Liver (tissue), 9 donors: ENCODE measurements around the gene PLEKHA6. TPM values are rescaled to one million over a fixed set of nuclear protein-coding genes. Genes with fewer than 3 reads are reported as not detected.

Experiments used
- DNase-seq: peaks from one replicate; pipeline ENCODE4 v3.0.0-alpha.2; 2017; ENCODE audit warnings: low spot score
- H3K27ac ChIP-seq, 2 donors: one replicate each; pipeline ENCODE4 v1.7.0; 2013; ENCODE audit warnings: inconsistent platforms in 2 of 2, low read length in 2 of 2, control low read depth in 1 of 2, low read depth in 1 of 2, mild to moderate bottlenecking in 1 of 2
- H3K27me3 ChIP-seq, 4 donors: one replicate each; pipeline versions ENCODE4 v1.6.1 to v1.7.0; 2013; ENCODE audit warnings: low read length in 3 of 4, inconsistent platforms in 1 of 4, mild to moderate bottlenecking in 1 of 4, moderate library complexity in 1 of 4; ENCODE audit not compliant: control insufficient read depth in 4 of 4, insufficient read depth in 4 of 4
- H3K36me3 ChIP-seq, 4 donors: one replicate each; pipeline versions ENCODE4 v1.6.1 to v1.7.0; 2013; ENCODE audit warnings: low read length in 3 of 4, mild to moderate bottlenecking in 3 of 4, low read depth in 1 of 4, moderate library complexity in 1 of 4; ENCODE audit not compliant: control insufficient read depth in 4 of 4, insufficient read depth in 3 of 4
- H3K4me1 ChIP-seq, 4 donors: one replicate each; pipeline versions ENCODE4 v1.6.1 to v1.7.0; 2013; ENCODE audit warnings: low read length in 3 of 4, mild to moderate bottlenecking in 3 of 4, moderate library complexity in 1 of 4; ENCODE audit not compliant: control insufficient read depth in 4 of 4, insufficient read depth in 4 of 4
- H3K4me3 ChIP-seq, 3 donors: one replicate each; pipeline versions ENCODE4 v1.6.1 to v1.7.0; 2013; ENCODE audit warnings: low read length in 3 of 3, control low read depth in 1 of 3, low read depth in 1 of 3, mild to moderate bottlenecking in 1 of 3
- H3K9ac ChIP-seq, 2 donors: one replicate each; pipeline ENCODE4 v1.7.0; 2013; ENCODE audit warnings: low read length in 2 of 2, mild to moderate bottlenecking in 2 of 2, moderate library complexity in 2 of 2, control low read depth in 1 of 2, low read depth in 1 of 2
- H3K9me3 ChIP-seq, 4 donors: one replicate each; pipeline versions ENCODE4 v1.6.1 to v1.7.0; 2013; ENCODE audit warnings: low read length in 3 of 4; ENCODE audit not compliant: control insufficient read depth in 4 of 4
- ATF3 ChIP-seq: IDR thresholded peaks from 2 replicates; pipeline ENCODE4 v1.6.1; 2016; ENCODE audit warnings: antibody characterized with exemption
- CTCF ChIP-seq: fragments of 150-350 bp; IDR thresholded peaks from 2 replicates; pipeline ENCODE4 v1.5.1; 2017; ENCODE audit warnings: improper control_type of control experiment, low read depth, low read length; ENCODE audit not compliant: missing input control
- FOXA1 ChIP-seq: IDR thresholded peaks from 2 replicates; pipeline ENCODE4 v1.6.1; 2016; ENCODE audit warnings: antibody characterized with exemption
- FOXA2 ChIP-seq: IDR thresholded peaks from 2 replicates; pipeline ENCODE4 v1.6.1; 2016; ENCODE audit warnings: antibody characterized with exemption
- GABPA ChIP-seq, 2 donors: IDR thresholded peaks in 1 of 2; conservative IDR thresholded peaks in 1 of 2; 2 replicates each; pipeline ENCODE4 v1.6.1; 2016; ENCODE audit warnings: antibody characterized with exemption in 2 of 2, mild to moderate bottlenecking in 1 of 2, moderate library complexity in 1 of 2
- HNF4A ChIP-seq, 2 donors: conservative IDR thresholded peaks; 2 replicates each; pipeline ENCODE4 v1.6.1; 2016; ENCODE audit warnings: antibody characterized with exemption in 2 of 2, mild to moderate bottlenecking in 2 of 2
- HNF4G ChIP-seq: IDR thresholded peaks from 2 replicates; pipeline ENCODE4 v1.6.1; 2016; ENCODE audit warnings: antibody characterized with exemption
- JUND ChIP-seq, 2 donors: IDR thresholded peaks; 2 replicates each; pipeline ENCODE4 v1.6.1; 2016; ENCODE audit warnings: antibody characterized with exemption in 2 of 2
- MAX ChIP-seq: IDR thresholded peaks from 2 replicates; pipeline ENCODE4 v1.6.1; 2016; ENCODE audit warnings: antibody characterized with exemption
- NR2F2 ChIP-seq: IDR thresholded peaks from 2 replicates; pipeline ENCODE4 v1.6.1; 2016; ENCODE audit warnings: antibody characterized with exemption
- RAD21 ChIP-seq, 2 donors: IDR thresholded peaks; 2 replicates each; pipeline ENCODE4 v1.6.1; 2016; ENCODE audit warnings: antibody characterized with exemption in 2 of 2, mild to moderate bottlenecking in 2 of 2
- REST ChIP-seq: IDR thresholded peaks from 2 replicates; pipeline ENCODE4 v1.6.1; 2016; ENCODE audit warnings: antibody characterized with exemption, mild to moderate bottlenecking
- RXRA ChIP-seq, 2 donors: IDR thresholded peaks; 2 replicates each; pipeline ENCODE4 v1.6.1; 2017 to 2018; ENCODE audit warnings: antibody characterized with exemption in 2 of 2, mild to moderate bottlenecking in 1 of 2
- TAF1 ChIP-seq: conservative IDR thresholded peaks from 2 replicates; pipeline ENCODE4 v1.6.1; 2016; ENCODE audit warnings: antibody characterized with exemption, mild to moderate bottlenecking
- YY1 ChIP-seq: IDR thresholded peaks from 2 replicates; pipeline ENCODE4 v1.6.1; 2016; ENCODE audit warnings: antibody characterized with exemption, mild to moderate bottlenecking
- ZBTB33 ChIP-seq: IDR thresholded peaks from 2 replicates; pipeline ENCODE4 v1.6.1; 2016; ENCODE audit warnings: antibody characterized with exemption
- WGBS: extraction: QIAGEN DNeasy Blood & Tissue Kit; methylation state at CpG from one replicate; pipeline ENCODE4 v1.1.7; 2013; 5-methylcytosine and 5-hydroxymethylcytosine counted together
- polyA plus RNA-seq, 2 donors: library from polyadenylated mRNA; stranded (reverse) in 1 of 2; unstranded in 1 of 2; fragments of 200-250 nt in 1 of 2; fragments of >200 nt in 1 of 2; fragmentation: Nextera tagmentation in 1 of 2; extraction: Ambion mirVana in 1 of 2; gene quantifications; one replicate each; pipeline versions ENCODE4 v1.2.1 to v1.2.3, GENCODE V29; 2013 to 2015
- total RNA-seq, 2 donors: library from RNA; depleted of rRNA; stranded (reverse); fragments of >200 nt; gene quantifications; one replicate each; pipeline ENCODE4 v1.2.3, GENCODE V29; 2014
- donor health status: healthy.
- donor health status: healthy.
- donor health status: healthy.
- donor health status: healthy.
- donor health status: healthy.

Gene PLEKHA6
- total and polyA plus RNA-seq, 4 donors: 5.3 to 12.8 (median 7.6) TPM

- Histone ChIP-seq H3K27me3 (no peaks in the 10 kb centered on the region), H3K4me3 (no peak overlapping the region), H3K9ac (no peak overlapping the region), H3K27ac (no peak overlapping the region), H3K4me1 (peaks cover 0 to 2% (median 0%) of the 10 kb centered on the region in 4 donors), H3K9me3 (no peaks in the 10 kb centered on the region), H3K36me3 (no peaks in the 10 kb centered on the region)
- TF ChIP-seq FOXA2 (no peak), ZBTB33 (no peak), NR2F2 (no peak), HNF4A (conservative IDR thresholded peaks at IDR 0.05) (no peak), REST (no peak), HNF4G (no peak), TAF1 (no peak), MAX (no peak), RXRA (IDR thresholded peaks at IDR 0.05) (no peak), RAD21 (IDR thresholded peaks at IDR 0.05) (no peak), ATF3 (no peak), FOXA1 (no peak), YY1 (no peak), CTCF (no peak), JUND (IDR thresholded peaks at IDR 0.05) (no peak), GABPA (IDR thresholded peaks at IDR 0.05 in 1 of 2, conservative IDR thresholded peaks at IDR 0.05 in 1 of 2) (no peak)
- 83% methylated on average over 23 of the region's 23 CpGs for WGBS
- DNase-seq: no peak
Observed at GRCh38 chr1:204357551-204358490, 1.9 kb downstream of the PLEKHA6 start.
